Psoas muscle (tissue), 8 donors: ENCODE results near the gene BOLA2B. TPM values are rescaled to one million over a fixed set of nuclear protein-coding genes. Genes with fewer than 3 reads are reported as not detected.

Source experiments
- ATAC-seq, 4 donors: fragments of 200-7000 bp; cut with Tn5 transposase; one replicate each; pipeline ENCODE4 v1.9.1; 2020; ENCODE audit warnings: moderate library complexity in 3 of 4, mild to moderate bottlenecking in 2 of 4
- DNase-seq, 2 donors: peaks; one replicate each; pipeline ENCODE4 v3.0.0-alpha.2; 2020
- H3K27ac ChIP-seq: fragments of 200-600 bp; one replicate; pipeline ENCODE4 v1.8.0; 2022
- H3K27me3 ChIP-seq, 3 donors: fragments of 200-600 bp in 1 of 3; one replicate each; pipeline versions ENCODE4 v1.6.1 to v1.8.0; 2013 to 2022; ENCODE audit warnings: low read length in 2 of 3, mild to moderate bottlenecking in 2 of 3, moderate library complexity in 1 of 3; ENCODE audit not compliant: insufficient read depth in 3 of 3
- H3K36me3 ChIP-seq, 2 donors: fragments of 200-600 bp in 1 of 2; one replicate each; pipeline versions ENCODE4 v1.6.1 to v1.8.0; 2013 to 2022; ENCODE audit warnings: low read depth in 1 of 2, mild to moderate bottlenecking in 1 of 2, moderate library complexity in 1 of 2; ENCODE audit not compliant: insufficient read depth in 1 of 2
- H3K4me1 ChIP-seq: fragments of 200-600 bp; one replicate; pipeline ENCODE4 v1.8.0; 2022
- H3K4me3 ChIP-seq: fragments of 200-600 bp; one replicate; pipeline ENCODE4 v1.8.0; 2022; ENCODE audit warnings: mild to moderate bottlenecking
- H3K9me3 ChIP-seq: fragments of 200-600 bp; one replicate; pipeline ENCODE4 v1.8.0; 2022
- CTCF ChIP-seq: fragments of 200-600 bp; IDR thresholded peaks from one replicate; pipeline ENCODE4 v1.8.0; 2022; ENCODE audit warnings: antibody characterized with exemption
- WGBS, 3 donors: extraction: QIAGEN DNeasy Blood & Tissue Kit; methylation state at CpG; one replicate each; pipeline versions ENCODE4 v1.1.6 to v1.1.7; 2013; 5-methylcytosine and 5-hydroxymethylcytosine counted together
- intact Hi-C, 2 donors: fragments of 100-400 bp; cut with DNase I; formaldehyde crosslinking; loops; one replicate each; pipeline versions ENCODE4 v1.11.0 to v1.14.2; 2022
- polyA plus RNA-seq, 3 donors: library from polyadenylated mRNA; stranded (reverse); fragments of 200-250 nt; gene quantifications; one replicate each; pipeline ENCODE4 v1.2.3, GENCODE V29; 2013
- total RNA-seq, 4 donors: library from RNA; stranded (reverse); fragmentation: NEBNext Ultra II Directional in 2 of 4; extraction: Animal tissue kit (Norgen Biotek cat#: 25700) in 2 of 4; gene quantifications; one replicate each; pipeline versions ENCODE4 v1.2.1 to v1.2.4, GENCODE V29; 2021 to 2023
- donor health status: healthy with polysubstance abuse.
- donor health status: DM: no; HTN: no; CAD: no; lungs with moderate emphysema.
- donor health status: Bipolar disorder and iron deficiency.
- donor health status: healthy.
- donor health status: DM: yes; HTN: yes; CAD: no.
- donor health status: DM: no; HTN: no; CAD: no.
- donor health status: DM: no; HTN: no; CAD: no.
- donor health status: DM: yes; HTN: yes; CAD: no.

BOLA2B gene
- total and polyA plus RNA-seq, 7 donors: 54.0 to 700 (median 69.1) TPM

DNA sequence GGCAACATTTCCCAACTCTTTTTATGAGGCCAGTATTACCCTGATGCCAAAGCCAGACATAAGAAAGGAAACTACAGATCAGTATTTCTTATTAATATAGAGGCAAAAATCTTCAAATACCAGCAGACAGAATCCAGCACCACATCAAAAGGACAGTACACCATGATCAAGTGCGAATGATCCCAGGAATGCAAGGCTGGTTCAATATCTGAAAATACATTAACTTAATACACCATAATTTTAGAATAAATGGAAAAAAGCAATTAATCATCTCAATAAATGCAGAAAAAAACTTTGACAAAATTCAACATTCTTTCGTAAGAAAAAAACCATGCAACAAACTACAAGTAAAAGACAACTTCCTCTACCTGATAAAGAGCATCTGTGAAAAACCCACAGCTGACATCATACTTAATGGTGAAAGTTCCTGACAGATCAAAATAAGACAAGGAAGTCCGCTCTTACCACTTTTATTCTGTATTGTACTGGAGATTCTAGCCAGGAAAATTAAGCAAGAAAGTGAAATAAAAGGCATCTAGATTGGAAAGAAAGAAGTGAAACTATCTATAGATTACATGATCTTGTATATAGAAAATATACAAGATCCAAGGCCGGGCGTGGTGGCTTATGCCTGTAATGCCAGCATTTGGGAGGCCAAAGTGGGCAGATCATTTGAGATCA is 44.1 kb downstream of the BOLA2B start:
- no peak for TF ChIP-seq CTCF
- no peak overlapping the region for H3K27ac ChIP-seq
- intact Hi-C loops: no loop called here
- peaks cover 8% of the 10 kb centered on the region for H3K9me3 ChIP-seq
- no peak overlapping the region for H3K4me3 ChIP-seq
- H3K4me1 ChIP-seq: no peaks in the 10 kb centered on the region
- no peaks in the 10 kb centered on the region for H3K27me3 ChIP-seq
- WGBS, 3 donors: 90 to 97% (median 92%) methylated on average over 5 of the region's 5 CpGs
- ATAC-seq (no peak), DNase-seq (no peak)
- no peaks in the 10 kb centered on the region for H3K36me3 ChIP-seq

DNA sequence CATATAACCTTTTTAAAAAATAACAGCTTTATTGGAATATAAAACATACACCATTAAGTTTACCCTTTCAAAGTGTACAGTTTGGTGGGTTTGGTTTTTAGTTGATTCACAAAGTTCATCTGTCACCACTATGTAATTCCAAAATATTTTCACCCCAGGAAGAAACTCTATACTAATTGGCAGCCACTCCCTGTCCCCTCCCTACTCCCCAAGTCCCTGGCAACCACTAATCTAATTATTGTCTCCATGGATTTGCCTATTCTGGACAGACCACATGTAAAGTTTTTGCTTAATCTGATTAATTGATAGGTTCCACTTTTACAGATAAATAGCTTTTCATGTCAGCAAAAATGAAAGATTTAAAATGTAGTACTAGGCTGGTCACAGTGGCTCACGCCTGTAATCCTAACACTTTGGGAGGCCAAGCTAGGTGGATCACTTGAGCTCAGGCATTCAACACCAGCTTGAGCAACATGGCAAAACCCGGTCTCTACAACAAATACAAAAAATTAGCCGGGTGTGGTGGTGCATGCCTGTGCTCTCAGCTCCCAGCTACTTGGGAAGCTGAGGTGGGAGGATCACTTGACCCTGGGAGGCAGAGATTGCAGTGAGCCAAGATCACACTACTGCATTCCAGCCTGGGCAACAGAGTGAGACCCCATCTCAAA is 45.5 kb downstream of the BOLA2B start:
- DNase-seq: no peak
- 55 to 60% (median 58%) methylated on average over 3 of the region's 3 CpGs for WGBS, 3 donors
- H3K9me3 ChIP-seq: peaks cover 8% of the 10 kb centered on the region
- no peaks in the 10 kb centered on the region for H3K27me3 ChIP-seq
- H3K36me3 ChIP-seq: no peaks in the 10 kb centered on the region
- TF ChIP-seq CTCF: no peak
- intact Hi-C loops: no loop called here
- no peaks in the 10 kb centered on the region for H3K4me1 ChIP-seq
- no peak overlapping the region for H3K4me3 ChIP-seq
- H3K27ac ChIP-seq: no peak overlapping the region
- no peak for ATAC-seq

DNA sequence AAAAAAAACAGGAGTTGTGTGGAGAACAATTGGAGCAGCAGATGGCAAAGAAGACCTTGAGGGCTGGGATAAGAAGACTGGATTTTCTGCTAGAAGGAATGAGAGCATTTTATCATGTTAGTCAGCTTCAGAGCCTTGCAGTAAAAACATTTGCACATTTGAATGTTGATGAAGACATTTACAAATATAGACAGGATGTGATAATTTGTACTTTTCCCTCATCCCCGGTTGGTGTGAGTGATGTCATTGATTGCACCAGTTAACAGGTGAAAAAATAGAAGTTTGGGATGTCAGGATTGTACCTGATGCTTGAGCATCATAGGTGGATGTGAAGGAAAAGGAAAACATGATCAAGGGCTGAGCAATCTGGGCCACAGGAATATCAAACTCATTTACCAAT is 47.8 kb downstream of the BOLA2B start:
- Histone ChIP-seq H3K36me3 (no peaks in the 10 kb centered on the region), H3K4me3 (no peak overlapping the region), H3K4me1 (no peaks in the 10 kb centered on the region), H3K9me3 (peaks cover 8% of the 10 kb centered on the region), H3K27ac (no peak overlapping the region), H3K27me3 (no peaks in the 10 kb centered on the region)
- intact Hi-C loops: no loop called here
- DNase-seq: no peak
- 53 to 73% (median 61%) methylated on average over 1 of the region's 1 CpG for WGBS, 3 donors
- TF ChIP-seq CTCF: no peak
- no peak for ATAC-seq

- ATAC-seq: no peak
- whole genome bisulfite sequencing, 3 donors: 41 to 97% (median 55%) methylated on average over 1 of the region's 1 CpG
- DNase-seq: no peak
Observed at GRCh38 chr16:30144917-30145316, 48.5 kb downstream of the BOLA2B start.

More at GRCh38 chr16:30144917-30145316, 48.5 kb downstream of the BOLA2B start:
- no peak overlapping the region for H3K27ac ChIP-seq
- intact Hi-C loops: no loop called here
- H3K36me3 ChIP-seq: no peaks in the 10 kb centered on the region
- H3K4me3 ChIP-seq: no peak overlapping the region
- H3K27me3 ChIP-seq: no peaks in the 10 kb centered on the region
- no peak for TF ChIP-seq CTCF
- H3K9me3 ChIP-seq: peaks cover 4% of the 10 kb centered on the region
- H3K4me1 ChIP-seq: no peaks in the 10 kb centered on the region
